NCI-H82 (cell line): ENCODE results near the gene DPCD.
A peak's percentile ranks its signal among the peaks of the same experiment; 100 is the strongest.
"Not testable (repeated sequence)": the region's sequence is repeated elsewhere in the genome, so short reads cannot be mapped to it uniquely, and the experiment has no call there.

Experiments used
- DNase-seq: peaks from one replicate; lab custom pipeline; 2025; lab: John Stamatoyannopoulos, UW

The DPCD gene

DNA sequence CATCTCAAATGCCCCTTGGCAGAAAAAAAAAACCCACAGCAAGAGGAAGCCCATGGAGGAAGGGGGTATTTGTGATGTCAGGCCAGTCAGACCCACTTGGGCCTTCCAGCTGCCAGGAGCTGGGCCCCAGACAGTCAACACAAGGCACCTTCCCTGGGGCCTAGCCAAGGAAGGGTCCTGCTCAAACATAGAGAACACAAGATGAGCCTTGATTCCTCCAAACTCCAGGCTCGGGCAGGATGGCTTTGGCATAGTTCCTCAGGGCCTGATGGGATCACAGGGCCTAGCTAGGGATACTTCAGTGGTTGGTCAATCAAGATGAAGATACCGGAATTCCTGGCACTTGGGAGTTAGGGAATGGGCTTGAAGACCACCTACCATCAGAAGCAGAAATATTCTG is 30.8 kb downstream of the DPCD start:
- no peak for DNase-seq

DNA sequence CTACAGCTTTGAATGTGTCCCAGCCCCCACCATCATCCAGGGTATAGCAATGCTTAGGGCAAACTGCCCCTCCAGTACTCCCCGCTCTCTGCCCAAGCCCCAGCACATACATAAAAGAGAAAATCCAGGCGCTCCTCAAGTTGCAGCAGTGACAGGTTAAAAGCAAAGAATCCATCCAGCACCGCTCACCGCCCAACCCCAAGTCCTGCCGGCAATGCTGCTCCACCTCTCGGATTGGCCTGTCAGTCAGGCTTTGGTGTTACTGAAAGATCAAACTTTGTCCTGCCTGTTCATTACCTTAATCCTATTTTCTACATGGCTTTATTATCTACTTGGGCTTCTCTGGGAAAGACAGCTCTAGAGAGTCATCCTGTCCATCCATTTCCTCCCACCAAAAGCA is 31.9 kb downstream of the DPCD start:
- peak; percentile 92 for DNase-seq

DNA sequence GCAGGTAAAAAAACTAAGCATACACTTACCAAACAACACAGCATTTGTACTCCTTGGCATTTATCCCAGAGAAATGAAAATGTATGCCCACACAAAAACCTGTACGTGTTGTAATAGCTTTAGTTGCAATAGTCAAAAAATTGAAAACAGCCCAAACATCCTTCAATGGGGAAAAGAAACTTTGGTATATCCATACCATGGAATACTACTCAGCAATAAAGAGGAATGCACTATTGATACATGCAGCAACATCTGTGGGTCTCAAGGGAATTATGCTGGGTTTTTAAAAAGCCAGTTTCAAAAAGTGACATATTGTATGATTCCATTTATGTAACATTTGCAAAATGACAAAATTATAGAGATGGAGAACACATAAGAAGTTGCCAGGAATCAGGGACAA is 35.4 kb downstream of the DPCD start:
- no peak for DNase-seq

DNA sequence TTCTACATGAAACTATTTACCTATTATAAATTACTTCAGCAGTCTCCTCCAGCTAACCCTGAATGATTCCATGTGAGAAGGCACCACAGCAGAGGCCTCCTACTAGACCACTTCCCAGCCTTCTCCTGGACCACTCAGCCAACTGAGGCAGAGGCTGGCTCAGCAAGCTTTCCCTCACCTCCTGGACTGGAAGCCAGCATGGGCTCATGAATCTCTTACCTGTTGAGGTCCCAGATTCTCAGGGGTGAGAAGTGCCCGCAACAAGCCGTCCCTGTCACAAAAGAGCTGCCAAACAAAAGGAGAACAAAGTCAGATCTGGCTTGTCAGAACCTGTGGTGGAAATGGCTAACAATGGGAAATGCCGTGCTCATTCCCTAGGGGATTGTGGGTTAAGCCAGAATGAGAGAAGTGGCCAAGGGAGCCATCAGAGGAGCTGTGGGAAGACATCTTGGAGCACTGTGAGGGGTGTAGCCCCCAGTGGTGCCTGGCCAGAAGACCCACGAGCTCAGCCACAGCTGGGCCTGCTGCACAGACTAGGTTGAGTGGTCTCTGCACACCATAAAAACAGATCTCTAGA is 36.5 kb downstream of the DPCD start:
- peak; percentile 20 for DNase-seq

DNA sequence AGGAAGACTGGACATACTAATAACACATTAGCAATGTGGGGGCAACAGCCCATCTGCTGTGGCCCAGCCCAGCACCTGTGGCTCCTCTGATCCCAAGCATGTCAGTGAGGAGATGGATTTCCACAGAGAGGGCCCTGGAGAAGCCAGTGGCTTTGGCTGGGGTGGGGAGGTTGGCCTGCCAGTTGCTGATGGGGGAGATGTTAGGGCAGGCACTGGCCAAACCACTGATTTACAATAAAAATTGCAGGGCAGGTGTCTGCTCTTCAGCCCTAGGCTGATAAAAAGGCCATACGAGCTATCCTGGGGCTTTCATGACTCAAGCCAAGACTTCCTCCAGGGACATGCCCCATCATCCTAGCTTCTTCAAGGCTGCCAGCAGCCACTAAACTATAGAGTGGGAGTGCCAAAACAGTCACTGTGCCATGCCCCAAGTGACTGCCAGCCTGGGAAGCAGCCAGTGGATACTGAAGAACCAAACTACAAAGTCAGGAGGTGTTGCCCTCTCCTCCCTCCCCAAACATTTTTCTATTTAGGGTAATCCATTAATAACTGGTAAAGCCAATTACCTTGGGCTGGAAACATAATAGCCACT is 37.8 kb downstream of the DPCD start:
- peak; percentile 87 for DNase-seq

DNA sequence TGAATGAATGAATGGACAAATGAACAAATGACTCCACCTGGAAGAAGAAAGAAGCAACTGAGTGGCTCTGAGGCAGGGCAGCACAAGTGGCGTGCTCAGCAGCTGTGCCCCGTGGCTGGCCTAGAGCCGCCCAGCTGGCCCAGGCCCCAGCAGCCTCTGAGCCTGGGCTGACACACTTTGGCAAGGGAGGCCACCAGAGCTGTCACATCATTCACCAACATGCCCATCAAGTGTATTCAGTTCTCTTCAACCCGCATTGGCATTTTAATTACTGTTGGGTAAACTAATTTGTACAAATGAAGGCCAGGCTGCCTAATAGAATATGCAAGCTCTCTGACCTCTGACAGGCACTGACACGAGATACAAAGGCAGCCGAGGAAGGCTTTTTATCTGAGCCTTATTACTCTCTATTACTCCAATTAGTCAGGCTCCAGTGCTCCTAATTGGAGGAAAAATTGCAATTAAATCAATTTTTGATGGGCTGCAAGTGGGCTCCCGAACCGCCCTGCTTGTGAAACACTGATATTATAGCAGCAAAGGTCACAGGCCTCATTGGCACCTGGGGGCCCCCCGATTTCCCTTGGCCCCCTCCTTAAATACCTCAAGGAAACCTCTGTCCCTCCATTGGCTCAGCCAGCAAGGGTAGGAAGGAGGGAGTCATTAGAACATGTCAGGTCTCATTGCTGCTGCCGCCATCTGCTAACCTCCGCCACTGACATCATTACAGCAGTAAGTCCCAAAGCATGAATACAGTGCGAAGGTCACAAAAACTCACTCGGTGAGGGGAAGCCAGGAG is 41.9 kb downstream of the DPCD start:
- DNase-seq: peak; percentile 33

DNA sequence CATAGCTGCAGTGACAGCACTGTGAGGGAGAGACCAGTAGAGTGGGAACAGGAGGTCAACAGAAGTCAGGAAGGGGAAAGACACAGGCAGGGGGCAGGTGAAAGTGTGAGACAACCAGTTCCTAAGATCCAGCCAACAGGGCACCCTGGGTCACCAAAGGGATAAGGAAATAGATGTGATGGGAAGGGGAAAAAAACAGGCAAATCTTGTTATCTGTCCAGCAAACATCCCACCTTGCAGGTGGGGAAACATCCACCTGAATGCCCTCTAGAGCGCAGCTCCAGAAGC is 42.5 kb downstream of the DPCD start:
- no peak for DNase-seq

DNA sequence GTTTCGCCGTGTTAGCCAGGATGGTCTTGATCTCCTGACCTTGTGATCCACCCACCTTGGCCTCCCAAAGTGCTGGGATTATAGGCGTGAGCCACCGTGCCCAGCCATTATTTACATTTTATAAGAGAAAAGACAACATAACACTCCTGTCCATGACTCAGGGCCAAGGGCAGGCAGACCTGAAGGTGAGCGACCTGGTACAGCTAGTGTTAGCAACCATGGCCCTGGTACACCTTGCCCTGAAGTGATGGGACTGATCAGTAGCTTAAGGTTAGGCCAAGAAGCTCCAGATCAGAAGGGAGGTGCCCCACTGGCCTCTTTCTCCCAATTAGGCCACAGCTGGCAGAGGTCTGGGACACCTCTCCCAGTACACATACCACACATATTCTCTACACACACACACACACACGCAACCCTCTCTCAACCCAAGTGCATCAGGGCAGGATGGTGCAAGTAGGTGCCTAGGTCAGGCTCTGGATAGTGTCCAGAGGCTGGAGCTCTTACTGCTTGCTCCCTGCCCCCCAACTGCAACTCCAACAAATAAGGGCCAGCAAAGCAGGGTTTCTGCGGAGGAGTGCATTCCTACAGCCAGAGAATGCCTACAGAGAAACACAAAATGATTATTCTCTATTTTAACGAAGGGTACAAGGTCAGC is 43.8 kb downstream of the DPCD start:
- no peak for DNase-seq

DNA sequence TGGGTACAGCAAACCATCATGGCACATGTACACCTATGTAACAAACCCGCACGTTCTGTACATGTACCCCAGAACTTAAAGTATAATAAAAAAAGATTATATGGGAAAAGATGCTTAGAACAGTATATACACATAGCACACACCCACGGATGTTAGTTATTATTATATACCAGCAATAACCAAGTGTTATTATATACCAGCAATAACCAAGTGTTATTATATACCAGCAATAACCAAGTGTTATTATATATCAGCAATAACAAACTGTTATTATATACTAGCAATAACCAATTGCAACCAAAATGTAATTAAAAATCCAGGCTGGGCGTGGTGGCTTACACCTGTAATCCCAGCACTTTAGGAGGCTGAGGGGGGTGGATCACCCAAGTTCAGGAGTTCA is 45.4 kb downstream of the DPCD start:
- DNase-seq: not testable (repeated sequence)

DNA sequence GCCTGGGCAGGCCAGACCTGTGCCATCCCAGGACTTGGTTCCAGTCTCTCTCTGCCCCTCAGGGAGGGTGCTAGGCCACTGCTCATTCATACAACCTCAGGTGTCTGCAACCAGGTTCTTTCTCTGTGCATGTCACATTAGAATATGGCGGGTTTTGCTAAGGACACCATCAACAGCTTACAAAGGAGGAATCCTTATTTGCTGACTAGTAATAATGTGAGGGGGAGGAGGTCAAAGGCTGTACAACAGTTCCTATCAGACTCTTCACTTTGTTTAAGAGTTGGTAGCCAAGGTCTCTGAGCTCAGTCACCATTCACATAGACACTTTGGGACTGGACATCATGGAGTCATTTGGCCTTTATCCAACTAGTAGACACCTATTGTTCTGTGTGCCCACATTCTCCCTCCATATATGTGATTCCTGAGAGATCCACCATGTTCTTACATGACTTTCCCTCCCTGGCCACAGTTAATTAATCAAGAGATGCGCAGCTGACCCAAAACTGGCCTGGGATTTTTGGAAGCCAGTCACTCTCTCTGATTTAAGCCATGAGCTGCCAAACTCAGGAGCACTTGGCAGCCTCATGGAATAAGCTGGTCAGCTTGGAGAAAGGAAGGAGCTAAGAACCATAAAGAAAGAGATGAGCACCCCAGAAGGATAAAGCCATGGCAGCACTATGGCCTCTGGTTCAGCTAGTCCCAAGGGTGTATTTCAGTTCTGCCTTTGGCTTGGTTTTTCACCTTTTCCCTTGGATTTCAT is 51.2 kb downstream of the DPCD start:
- no peak for DNase-seq

DNA sequence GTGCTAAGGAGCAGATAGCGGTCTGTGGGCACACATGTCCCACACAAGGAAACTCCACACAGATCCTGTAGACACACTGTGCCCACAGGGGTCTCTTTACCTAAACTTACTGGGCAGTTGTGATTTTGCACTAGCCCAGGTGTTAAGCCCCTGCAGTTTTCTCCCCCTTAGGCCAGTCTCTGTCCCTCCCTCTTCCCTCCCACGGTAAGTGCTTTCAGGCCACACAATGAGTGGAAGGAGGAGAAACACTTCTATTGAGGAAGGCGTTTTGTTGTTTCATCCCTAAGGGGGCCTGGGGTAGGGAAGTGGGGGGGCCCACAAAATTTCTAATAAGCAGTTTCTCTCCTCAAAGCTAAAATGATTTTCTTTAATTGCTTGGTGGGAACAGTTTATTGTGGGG is 55.4 kb downstream of the DPCD start:
- no peak for DNase-seq

DNA sequence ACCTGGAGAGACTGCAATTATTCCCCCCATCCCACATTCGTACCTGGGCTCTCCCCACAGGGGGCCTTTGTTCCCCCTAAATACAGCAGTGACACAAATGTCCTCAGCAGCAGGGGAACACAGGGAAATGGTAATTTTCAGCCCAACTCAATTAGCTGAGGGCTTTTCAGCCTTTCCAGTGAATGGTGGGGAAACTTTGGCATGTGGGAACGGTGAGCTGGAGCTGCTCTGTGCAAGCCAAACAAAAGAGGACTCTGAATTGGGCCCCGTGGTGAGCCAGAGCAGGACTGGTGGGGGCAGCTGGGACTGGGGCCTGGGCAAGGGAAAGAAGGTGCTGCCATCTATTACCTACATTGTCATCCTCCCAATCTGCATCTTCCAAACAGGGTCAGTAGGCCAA is 55.9 kb downstream of the DPCD start:
- no peak for DNase-seq

DNA sequence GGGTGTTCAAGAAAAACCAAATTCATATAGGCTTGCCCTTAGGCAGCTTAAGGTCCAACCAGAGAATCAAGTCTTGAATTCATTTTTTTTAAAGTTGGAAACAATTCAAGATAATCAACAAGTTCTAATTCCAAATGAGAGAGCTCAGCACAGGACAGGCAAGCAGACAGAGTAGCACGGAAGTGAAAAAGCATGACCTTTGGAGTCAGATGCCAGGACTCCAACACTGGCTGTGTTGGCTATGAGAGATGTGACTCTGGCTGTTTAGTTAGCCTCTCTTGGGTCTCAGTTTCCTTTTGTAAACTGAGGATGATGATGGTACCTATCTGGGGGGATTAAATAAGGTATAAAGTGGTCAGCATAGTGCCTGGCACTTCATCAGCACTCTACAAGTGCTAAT is 57.5 kb downstream of the DPCD start:
- DNase-seq: no peak

DNA sequence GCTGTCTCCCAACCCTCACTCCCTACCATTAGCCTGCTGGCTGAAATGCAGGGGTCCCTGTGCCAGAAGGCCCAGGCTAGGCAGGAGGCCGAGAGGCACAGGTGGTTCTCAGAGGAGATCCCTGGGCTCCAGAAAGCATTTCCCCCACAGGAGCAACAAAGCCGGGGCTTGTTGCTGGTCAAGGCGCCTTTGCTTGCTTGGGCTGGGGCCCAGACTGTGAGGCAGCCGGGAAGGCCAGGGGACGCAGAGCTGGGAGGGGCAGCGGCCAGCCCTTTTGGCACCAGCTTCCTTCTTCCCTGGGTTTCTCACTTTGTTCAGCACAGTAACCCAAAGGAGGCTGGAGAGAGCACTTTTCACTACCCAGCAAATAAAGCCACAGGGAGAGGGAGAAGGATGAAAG is 58.2 kb downstream of the DPCD start:
- DNase-seq: no peak

DNA sequence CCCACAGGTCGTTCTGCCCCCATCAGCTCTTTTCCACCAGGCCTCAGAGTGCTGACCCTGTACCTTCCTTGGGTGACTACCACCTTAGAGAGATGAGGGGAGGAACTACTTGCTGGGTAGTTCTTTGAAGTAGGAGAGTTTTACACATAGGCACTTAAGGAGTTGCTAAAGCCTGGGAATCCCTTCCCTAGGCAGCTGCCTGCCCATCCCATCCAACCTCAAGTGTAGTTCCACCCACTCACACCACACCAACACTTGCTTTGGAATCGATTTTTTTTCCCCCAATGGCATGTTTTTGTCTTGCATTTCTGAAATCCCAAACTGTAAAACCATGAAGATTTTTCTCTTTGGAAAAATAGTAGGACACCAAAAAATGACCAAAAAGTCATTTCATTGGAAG is 59.1 kb downstream of the DPCD start:
- DNase-seq: no peak

DNA sequence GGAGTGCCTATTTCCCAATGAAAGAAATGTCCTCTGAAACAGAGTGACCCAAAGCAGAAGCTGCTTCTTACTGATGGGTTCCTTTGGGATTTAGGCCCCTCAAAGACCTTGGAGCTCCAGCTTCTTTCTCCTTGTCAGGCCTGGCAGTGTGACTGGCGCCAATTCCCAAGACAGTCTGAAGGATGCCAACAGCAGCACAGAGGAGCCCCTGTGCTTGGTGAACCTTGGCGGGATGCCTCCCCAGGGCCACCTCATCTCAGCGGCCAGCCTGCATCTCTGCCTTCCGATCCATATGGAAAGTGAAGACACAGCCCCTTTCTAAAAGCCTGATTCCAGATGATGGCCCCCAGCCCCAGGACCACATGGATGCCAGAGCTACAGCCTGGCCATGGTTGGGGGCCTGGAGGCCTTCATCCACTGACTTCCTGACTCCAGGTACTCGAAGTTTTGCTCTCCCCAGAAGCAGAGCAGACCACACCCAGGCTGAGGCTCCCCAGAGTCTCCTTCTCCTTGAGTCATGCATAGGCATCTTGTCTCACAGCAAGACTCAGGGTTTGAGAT is 61.5 kb downstream of the DPCD start:
- DNase-seq: no peak

DNA sequence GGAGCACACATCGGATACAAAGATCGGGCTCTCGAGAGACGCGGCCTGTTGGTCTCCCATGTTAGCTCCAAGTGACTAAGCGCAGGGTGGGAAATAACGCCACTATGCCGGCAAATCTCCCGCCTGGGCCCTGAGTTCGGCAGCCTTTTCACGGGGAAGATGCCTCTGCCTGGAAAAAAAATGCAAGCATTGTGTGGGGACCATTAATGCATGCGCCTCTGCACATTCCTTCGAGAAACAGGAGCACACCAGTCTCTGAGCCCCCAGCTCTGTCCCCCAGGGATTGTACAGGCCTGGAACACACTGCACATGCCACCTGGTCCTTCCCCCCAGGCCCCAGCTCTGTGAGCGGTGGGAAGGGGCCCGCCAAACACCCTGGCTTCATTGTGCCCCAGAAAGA is 62.7 kb downstream of the DPCD start:
- DNase-seq: no peak

DNA sequence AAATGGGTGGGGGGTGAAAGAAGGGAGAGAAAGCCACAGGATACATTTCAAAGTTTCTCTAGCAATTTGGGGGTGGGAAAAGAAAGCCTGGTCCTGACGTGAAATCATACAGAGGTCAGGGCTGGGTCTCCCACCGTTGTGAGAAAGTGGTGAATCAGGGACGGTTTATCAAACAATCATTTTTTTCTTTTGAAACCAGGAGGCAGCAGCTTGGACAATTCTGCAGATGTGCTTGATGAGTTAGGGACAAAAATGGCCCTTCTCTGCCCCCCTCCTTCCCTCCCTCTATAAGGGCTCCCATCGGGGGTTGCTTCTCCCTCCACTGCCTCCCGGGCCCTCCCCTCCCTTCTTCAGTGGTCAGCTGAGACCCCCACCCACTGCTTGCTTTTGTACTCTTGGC is 63.2 kb downstream of the DPCD start:
- no peak for DNase-seq

DNA sequence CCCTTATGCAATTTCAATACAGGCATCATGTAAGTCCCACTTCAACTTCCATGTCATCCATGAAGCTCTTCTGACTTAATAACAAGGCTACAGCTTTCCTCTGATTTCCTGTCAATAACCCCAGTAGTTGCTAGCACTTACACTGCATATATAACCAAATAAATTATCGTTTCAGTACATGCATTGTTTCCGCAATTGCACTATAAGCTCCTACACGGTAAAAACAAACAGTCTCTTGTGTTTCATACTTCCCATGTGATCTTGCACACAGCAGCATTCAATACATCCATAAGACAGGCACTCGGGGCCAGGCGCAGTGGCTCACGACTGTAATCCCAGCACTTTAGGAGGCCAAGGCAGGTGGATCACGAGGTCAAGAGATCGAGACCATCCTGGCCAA is 65.4 kb downstream of the DPCD start:
- no peak for DNase-seq

DNA sequence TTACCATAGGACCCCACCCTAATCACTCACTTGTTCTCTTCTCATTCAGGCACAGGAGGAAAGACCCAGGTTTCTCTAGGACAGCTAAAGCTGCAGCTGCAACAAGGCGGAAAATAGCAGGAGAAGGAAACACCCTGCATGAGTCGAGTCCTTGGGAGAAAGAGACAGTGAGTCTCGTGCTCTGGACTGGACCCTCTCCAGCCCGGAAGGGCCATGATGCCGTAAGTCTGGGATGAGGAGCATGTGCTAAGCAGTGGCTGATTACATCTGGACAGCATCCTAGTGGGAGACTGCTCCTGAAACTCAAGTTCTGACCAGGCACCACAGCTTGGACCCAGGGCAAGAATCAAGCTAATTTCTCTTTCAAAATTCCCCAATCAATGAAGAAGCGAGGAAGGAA is 67.4 kb downstream of the DPCD start:
- DNase-seq: no peak

DNA sequence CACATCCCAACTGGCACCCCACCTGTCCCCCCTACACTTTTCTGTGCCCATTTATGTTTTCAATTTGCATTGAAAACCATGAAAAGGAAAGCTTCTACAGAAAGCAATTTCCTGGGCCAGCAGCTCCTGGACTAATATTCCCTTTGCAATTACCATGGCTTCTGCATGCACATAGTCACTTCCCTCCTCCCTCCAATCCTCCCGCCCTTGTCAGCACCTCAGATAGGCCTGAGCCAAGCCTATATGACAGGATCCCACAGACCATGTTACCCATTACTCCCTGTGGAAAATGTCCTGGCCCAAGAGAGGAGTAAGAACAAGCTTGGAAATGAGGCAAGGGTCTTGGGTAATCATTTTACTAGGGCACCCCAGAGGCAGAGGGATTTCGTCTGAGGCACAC is 68.8 kb downstream of the DPCD start:
- no peak for DNase-seq

DNA sequence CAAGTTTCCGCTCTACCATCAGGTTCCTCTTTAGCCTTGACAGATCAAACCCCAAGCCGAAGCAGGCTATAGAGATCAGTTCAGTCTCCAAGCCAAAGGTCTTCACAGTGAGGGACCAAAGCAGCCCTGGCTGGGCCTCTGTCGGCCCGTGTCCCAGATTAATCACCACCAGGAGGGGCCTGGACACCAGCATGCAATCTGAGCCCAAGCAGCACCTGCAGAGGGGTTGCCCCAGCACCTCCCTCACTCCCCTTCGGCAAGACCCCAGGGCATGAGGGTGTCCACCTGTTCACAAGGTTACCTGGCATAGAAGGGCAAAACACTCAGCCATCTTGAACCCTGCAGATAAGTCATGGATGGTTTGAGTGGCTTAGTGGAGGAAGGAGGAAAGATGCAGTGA is 70.9 kb downstream of the DPCD start:
- DNase-seq: no peak
